Spleen (tissue), 11 donors: ENCODE data around the gene TRIM58. TPM values are rescaled to one million over a fixed set of nuclear protein-coding genes. Genes with fewer than 3 reads are reported as not detected.

ENCODE experiments used
- DNase-seq: peaks from one replicate; pipeline ENCODE4 v3.0.0-alpha.2; 2020
- H3K27ac ChIP-seq, 8 donors: fragments of 200-600 bp; sonication (generic) in 7 of 8; 1 replicate in 4 of 8; 2 replicates in 4 of 8; pipeline versions ENCODE4 v1.5.0 to v1.8.0; 2016 to 2021; ENCODE audit warnings: inconsistent platforms in 4 of 8, mild to moderate bottlenecking in 4 of 8, moderate library complexity in 1 of 8
- H3K27me3 ChIP-seq, 7 donors: fragments of 200-600 bp; sonication (generic) in 6 of 7; replicated peaks in 1 of 7; 1 replicate in 4 of 7; 2 replicates in 3 of 7; pipeline versions ENCODE4 v1.5.0 to v1.8.0; 2016 to 2021; ENCODE audit warnings: inconsistent platforms in 3 of 7, mild to moderate bottlenecking in 1 of 7
- H3K36me3 ChIP-seq, 6 donors: fragments of 200-600 bp; sonication (generic) in 5 of 6; 1 replicate in 4 of 6; 2 replicates in 2 of 6; pipeline versions ENCODE4 v1.5.0 to v1.8.0; 2016 to 2021; ENCODE audit warnings: inconsistent platforms in 2 of 6
- H3K4me1 ChIP-seq, 6 donors: fragments of 200-600 bp; sonication (generic) in 5 of 6; 1 replicate in 3 of 6; 2 replicates in 3 of 6; pipeline versions ENCODE4 v1.5.0 to v1.8.0; 2016 to 2021; ENCODE audit warnings: inconsistent platforms in 3 of 6
- H3K4me3 ChIP-seq, 8 donors: fragments of 200-600 bp; sonication (generic) in 7 of 8; 1 replicate in 4 of 8; 2 replicates in 4 of 8; pipeline versions ENCODE4 v1.5.0 to v1.8.0; 2016 to 2021; ENCODE audit warnings: inconsistent platforms in 4 of 8, mild to moderate bottlenecking in 4 of 8, moderate library complexity in 2 of 8
- H3K9me3 ChIP-seq, 8 donors: fragments of 200-600 bp; sonication (generic) in 7 of 8; 1 replicate in 4 of 8; 2 replicates in 4 of 8; pipeline versions ENCODE4 v1.5.0 to v1.8.0; 2016 to 2021; ENCODE audit warnings: inconsistent platforms in 4 of 8
- CTCF ChIP-seq, 11 experiments: fragments of 200-600 bp in 7 of 11; fragments of 450-650 bp in 4 of 11; sonication (generic) in 4 of 11; IDR thresholded peaks in 8 of 11; conservative IDR thresholded peaks in 3 of 11; 1 replicate in 7 of 11; 2 replicates in 4 of 11; pipeline versions ENCODE4 v1.4.0 to v1.8.0; 2016 to 2021; ENCODE audit warnings: antibody characterized with exemption in 11 of 11, inconsistent platforms in 4 of 11, mild to moderate bottlenecking in 1 of 11
- POLR2A ChIP-seq, 3 donors: fragments of 450-650 bp; IDR thresholded peaks; one replicate each; pipeline ENCODE4 v1.5.1; 2017; ENCODE audit warnings: antibody characterized with exemption in 3 of 3, mild to moderate bottlenecking in 1 of 3
- POLR2AphosphoS5 ChIP-seq, 3 donors: sonication (generic); formaldehyde crosslinking; IDR thresholded peaks; one replicate each; pipeline ENCODE4 v1.5.1; 2017; ENCODE audit warnings: antibody characterized with exemption in 3 of 3
- WGBS, 5 donors: extraction: QIAGEN DNeasy Blood & Tissue Kit in 3 of 5; methylation state at CpG; one replicate each; pipeline versions ENCODE4 v1.1.5 to v1.1.7; 2013 to 2018; 5-methylcytosine and 5-hydroxymethylcytosine counted together
- intact Hi-C: fragments of 100-400 bp; cut with DNase I; formaldehyde crosslinking; loops from one replicate; pipeline ENCODE4 v1.15.0; 2023; ENCODE audit warnings: low total_unique reads
- polyA plus RNA-seq, 3 donors: library from polyadenylated mRNA; stranded (reverse); fragments of 200-250 nt; gene quantifications; one replicate each; pipeline ENCODE4 v1.2.1, GENCODE V29; 2013
- total RNA-seq, 7 donors: library from RNA; depleted of rRNA in 3 of 7; stranded (reverse); fragments of >200 nt in 3 of 7; fragmentation: NEBNext Ultra II Directional in 4 of 7; extraction: Animal tissue kit (Norgen Biotek cat#: 25700) in 4 of 7; gene quantifications; one replicate each; pipeline versions ENCODE4 v1.1.0 to v1.2.1, GENCODE V29; 2016 to 2021
- donor health status: healthy with polysubstance abuse.
- donor health status: DM: no; HTN: no; CAD: no; lungs with moderate emphysema.
- donor health status: DM: no; HTN: no; CAD: no.
- donor health status: Bipolar disorder and iron deficiency.
- donor health status: healthy.
- donor health status: DM: no; HTN: no; CAD: no.
- donor health status: DM: yes; HTN: yes; CAD: no.

Gene TRIM58
- total and polyA plus RNA-seq, 10 donors = 0.17 to 68.8 (median 5.8) TPM

GRCh38 chr1:247919952-247920351 lies 63.0 kb downstream of the TRIM58 start, which contains the start of gene OR2T8:
OR2T8 (plus strand) TSS chr1:247920252; CDS start chr1:247921018, 766 bp downstream.
- DNase-seq = no peak
- Histone ChIP-seq H3K27ac (no peak within 1 kb of the TSS), H3K4me3 (no peak within 1 kb of the TSS), H3K4me1 (no peaks in the 10 kb centered on the region), H3K27me3 (no peaks in the 10 kb centered on the region), H3K36me3 (no peaks in the 10 kb centered on the region), H3K9me3 (no peaks in the 10 kb centered on the region)
- TF ChIP-seq CTCF (IDR thresholded peaks at IDR 0.05 in 8 of 11, conservative IDR thresholded peaks at IDR 0.05 in 3 of 11) = no peak
- TF ChIP-seq POLR2A (IDR thresholded peaks at IDR 0.05) = no peak
- TF ChIP-seq POLR2AphosphoS5 (IDR thresholded peaks at IDR 0.05) = no peak
- 68 to 95% (median 93%) methylated on average over 2 of the region's 2 CpGs for WGBS, 5 donors
- intact Hi-C loops = no loop called here

- H3K9me3 ChIP-seq = no peaks in the 10 kb centered on the region
- no peak for DNase-seq
- no peak overlapping the region for H3K27ac ChIP-seq
- H3K36me3 ChIP-seq = no peaks in the 10 kb centered on the region
- TF ChIP-seq CTCF (IDR thresholded peaks at IDR 0.05 in 8 of 11, conservative IDR thresholded peaks at IDR 0.05 in 3 of 11) (no peak), POLR2AphosphoS5 (IDR thresholded peaks at IDR 0.05) (no peak), POLR2A (IDR thresholded peaks at IDR 0.05) (no peak)
- 76 to 85% (median 84%) methylated on average over 3 of the region's 3 CpGs for WGBS, 5 donors
- H3K4me3 ChIP-seq = no peak overlapping the region
- intact Hi-C loops = no loop called here
- H3K27me3 ChIP-seq = no peaks in the 10 kb centered on the region
- H3K4me1 ChIP-seq = no peaks in the 10 kb centered on the region
Observed at GRCh38 chr1:247923941-247924340, 67.0 kb downstream of the TRIM58 start.

- Histone ChIP-seq H3K4me3 (peak within 1 kb of the TSS in 4 of 8 donors; percentile 10 to 56 (median 21)), H3K36me3 (no peaks in the 10 kb centered on the region), H3K27ac (peak within 1 kb of the TSS in 5 of 8 donors; percentile 33 to 76 (median 66)), H3K27me3 (no peaks in the 10 kb centered on the region), H3K9me3 (no peaks in the 10 kb centered on the region), H3K4me1 (no peaks in the 10 kb centered on the region)
- intact Hi-C loops = no loop called here
- DNase-seq = no peak
- TF ChIP-seq CTCF (IDR thresholded peaks at IDR 0.05 in 8 of 11, conservative IDR thresholded peaks at IDR 0.05 in 3 of 11) = no peak
- peak in 2 of 3 donors; percentile 32 to 58 for TF ChIP-seq POLR2AphosphoS5 (IDR thresholded peaks at IDR 0.05)
- TF ChIP-seq POLR2A (IDR thresholded peaks at IDR 0.05) = no peak
- WGBS, 5 donors = 67 to 89% (median 79%) methylated on average over 9 of the region's 9 CpGs
Observed at GRCh38 chr1:247924868-247925267, 67.9 kb downstream of the TRIM58 start, which contains the start of gene OR2AJ1. OR2AJ1 (plus strand) TSS chr1:247924889; CDS start chr1:247933769, 8,880 bp downstream.

Other genes with a start within 250 kb of the TRIM58 start
- gene OR13G1, start 177.4 kb upstream of the TRIM58 start, total RNA-seq = not detected
- not detected for gene OR13G1, start 177.4 kb upstream of the TRIM58 start, polyA plus RNA-seq
- gene OR6F1, start 140.5 kb upstream of the TRIM58 start, total RNA-seq = not detected
- gene OR6F1, start 140.5 kb upstream of the TRIM58 start, polyA plus RNA-seq = not detected
- under 1 TPM in 2 of 7 donors, not detected in 5; 0.38 to 0.73 TPM for gene OR14K1, start 118.6 kb upstream of the TRIM58 start, total RNA-seq
- not detected for gene OR14K1, start 118.6 kb upstream of the TRIM58 start, polyA plus RNA-seq
- gene OR14A2, start 109.0 kb upstream of the TRIM58 start, total RNA-seq = not detected
- not detected for gene OR14A2, start 109.0 kb upstream of the TRIM58 start, polyA plus RNA-seq
- gene OR1C1, start 96.6 kb upstream of the TRIM58 start, total RNA-seq = not detected
- not detected for gene OR1C1, start 96.6 kb upstream of the TRIM58 start, polyA plus RNA-seq
- not detected for gene OR14A16, start 33.1 kb upstream of the TRIM58 start, total RNA-seq
- gene OR14A16, start 33.1 kb upstream of the TRIM58 start, polyA plus RNA-seq = not detected
- gene OR11L1, start 15.3 kb upstream of the TRIM58 start, total RNA-seq = not detected
- not detected for gene OR11L1, start 15.3 kb upstream of the TRIM58 start, polyA plus RNA-seq
- gene OR2W3, start 38.4 kb downstream of the TRIM58 start, total RNA-seq = 10 to 100 TPM in 1 of 7 donors, 1 to 10 TPM in 5, not detected in 1; 1.1 to 11.2 (median 4.7) TPM
- under 1 TPM in 2 of 3 donors, not detected in 1; 0.29 to 0.35 TPM for gene OR2W3, start 38.4 kb downstream of the TRIM58 start, polyA plus RNA-seq
- gene OR2T8, start 63.1 kb downstream of the TRIM58 start, total RNA-seq = not detected
- under 1 TPM in 1 of 3 donors, not detected in 2; 0.06 TPM for gene OR2T8, start 63.1 kb downstream of the TRIM58 start, polyA plus RNA-seq
- 1 to 10 TPM in 3 of 7 donors, under 1 TPM in 3, not detected in 1; 0.52 to 2.1 (median 1.2) TPM for gene OR2AJ1, start 67.7 kb downstream of the TRIM58 start, total RNA-seq
- under 1 TPM in 1 of 3 donors, not detected in 2; 0.03 TPM for gene OR2AJ1, start 67.7 kb downstream of the TRIM58 start, polyA plus RNA-seq
- gene OR2L8, start 91.7 kb downstream of the TRIM58 start, total RNA-seq = 1 to 10 TPM in 5 of 7 donors, under 1 TPM in 2; 0.65 to 3.8 (median 1.8) TPM
- not detected for gene OR2L8, start 91.7 kb downstream of the TRIM58 start, polyA plus RNA-seq
- gene OR2AK2, start 108.0 kb downstream of the TRIM58 start, total RNA-seq = 1 to 10 TPM in 4 of 7 donors, under 1 TPM in 3; 0.49 to 3.1 (median 1.5) TPM
- not detected for gene OR2AK2, start 108.0 kb downstream of the TRIM58 start, polyA plus RNA-seq
- gene OR2L5, start 156.5 kb downstream of the TRIM58 start, total RNA-seq = 1 to 10 TPM in 1 of 7 donors, under 1 TPM in 6; 0.29 to 3.1 (median 0.46) TPM
- gene OR2L5, start 156.5 kb downstream of the TRIM58 start, polyA plus RNA-seq = under 1 TPM in 1 of 3 donors, not detected in 2; 0.03 TPM
- 1 to 10 TPM in 4 of 7 donors, under 1 TPM in 3; 0.19 to 5.2 (median 1.0) TPM for gene OR2L2, start 172.9 kb downstream of the TRIM58 start, total RNA-seq
- gene OR2L2, start 172.9 kb downstream of the TRIM58 start, polyA plus RNA-seq = under 1 TPM; 0.04 to 0.32 (median 0.05) TPM
- gene OR2L3, start 189.6 kb downstream of the TRIM58 start, total RNA-seq = 1 to 10 TPM in 1 of 7 donors, under 1 TPM in 6; 0.27 to 1.0 (median 0.32) TPM
- under 1 TPM in 1 of 3 donors, not detected in 2; 0.06 TPM for gene OR2L3, start 189.6 kb downstream of the TRIM58 start, polyA plus RNA-seq
- 1 to 10 TPM in 1 of 7 donors, under 1 TPM in 4, not detected in 2; 0.23 to 1.1 (median 0.60) TPM for gene OR2L13, start 238.0 kb downstream of the TRIM58 start, total RNA-seq
- gene OR2L13, start 238.0 kb downstream of the TRIM58 start, polyA plus RNA-seq = under 1 TPM; 0.14 to 0.32 (median 0.22) TPM